GM04504 (cell line): ENCODE data around the gene TNFRSF14.
A peak's percentile ranks its signal among the peaks of the same experiment; 100 is the strongest.
"Not testable (repeated sequence)": the region's sequence is repeated elsewhere in the genome, so short reads cannot be mapped to it uniquely, and the experiment has no call there.

Source experiments
- DNase-seq: peaks from one replicate; pipeline ENCODE4 v3.0.0-alpha.2; 2012; ENCODE audit warnings: low read depth

The TNFRSF14 gene

GRCh38 chr1:2569060-2569459 is 12.9 kb downstream of the TNFRSF14 start:
- no peak for DNase-seq

DNA sequence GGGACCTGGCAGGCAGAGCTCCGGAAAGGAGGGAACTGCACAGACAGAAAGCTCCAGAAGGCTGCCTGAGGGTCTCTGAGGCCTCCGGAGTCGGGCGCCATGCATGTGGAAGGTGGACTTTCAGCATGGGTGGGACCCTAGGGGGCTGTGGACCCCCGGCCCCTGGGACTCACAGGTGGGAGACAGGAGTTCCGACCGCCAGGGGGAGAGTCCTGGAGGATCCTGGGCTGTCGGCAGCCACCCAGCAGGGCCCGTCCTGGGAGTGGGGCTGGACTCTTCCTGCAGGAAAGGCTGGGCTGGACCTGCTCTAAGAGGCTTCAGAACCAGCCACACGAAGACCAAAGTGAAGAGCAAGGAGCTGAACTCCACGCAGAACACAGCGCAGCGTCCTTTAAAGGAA is 13.5 kb downstream of the TNFRSF14 start:
- DNase-seq = not testable (repeated sequence)

GRCh38 chr1:2570332-2570731 is 14.2 kb downstream of the TNFRSF14 start:
- DNase-seq = no peak

- no peak for DNase-seq
Observed at GRCh38 chr1:2571348-2571747, 15.2 kb downstream of the TNFRSF14 start.

DNA sequence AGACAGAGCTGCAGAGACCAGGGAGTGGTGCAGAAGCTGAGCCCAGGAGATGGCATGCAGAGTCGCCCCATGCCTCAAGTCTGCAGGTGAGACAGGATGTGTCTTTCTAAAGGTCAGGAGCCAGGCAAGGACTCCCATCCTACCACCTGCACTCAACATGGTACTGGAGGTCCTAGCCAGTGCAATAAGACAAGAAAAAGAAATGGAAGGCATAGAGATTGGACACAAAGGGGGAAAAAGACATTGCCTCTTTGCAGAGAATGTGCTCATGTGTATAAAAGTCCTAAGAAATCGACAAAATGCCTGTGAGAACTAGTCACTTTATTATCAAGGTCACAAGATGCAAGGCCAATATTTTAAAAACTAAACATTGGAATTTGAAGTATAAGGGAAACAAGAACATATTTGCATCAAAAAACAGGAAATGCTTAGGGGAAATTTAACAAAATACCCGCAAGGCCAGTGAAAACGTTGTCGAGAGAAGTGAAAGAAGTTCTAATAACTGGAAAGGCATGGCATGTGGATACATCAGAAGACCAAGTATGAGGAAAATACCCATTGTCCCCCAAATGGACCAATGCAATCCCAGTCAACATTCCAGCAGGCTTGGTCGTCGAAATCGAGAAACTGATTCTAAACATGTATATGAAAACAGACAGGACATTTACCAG is 17.2 kb downstream of the TNFRSF14 start:
- no peak for DNase-seq

DNA sequence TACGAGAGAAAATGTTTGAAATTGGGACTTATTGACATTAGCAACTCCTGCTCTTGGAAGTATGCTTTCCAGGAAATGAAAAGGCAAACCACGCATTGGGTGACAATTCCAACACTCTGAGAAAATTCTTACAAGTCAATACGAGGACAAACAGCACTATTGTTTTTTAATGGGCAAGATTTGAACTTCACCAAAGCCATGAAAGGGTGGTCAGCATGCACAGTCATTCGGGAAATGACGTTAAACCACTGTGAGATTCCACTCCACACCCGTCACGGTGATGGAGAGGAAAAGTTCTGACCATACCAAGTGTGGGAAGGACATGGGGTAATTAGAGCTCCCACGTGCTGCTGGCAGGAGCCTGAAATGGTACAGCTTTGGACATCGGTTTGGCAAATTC is 18.2 kb downstream of the TNFRSF14 start:
- DNase-seq = no peak

DNA sequence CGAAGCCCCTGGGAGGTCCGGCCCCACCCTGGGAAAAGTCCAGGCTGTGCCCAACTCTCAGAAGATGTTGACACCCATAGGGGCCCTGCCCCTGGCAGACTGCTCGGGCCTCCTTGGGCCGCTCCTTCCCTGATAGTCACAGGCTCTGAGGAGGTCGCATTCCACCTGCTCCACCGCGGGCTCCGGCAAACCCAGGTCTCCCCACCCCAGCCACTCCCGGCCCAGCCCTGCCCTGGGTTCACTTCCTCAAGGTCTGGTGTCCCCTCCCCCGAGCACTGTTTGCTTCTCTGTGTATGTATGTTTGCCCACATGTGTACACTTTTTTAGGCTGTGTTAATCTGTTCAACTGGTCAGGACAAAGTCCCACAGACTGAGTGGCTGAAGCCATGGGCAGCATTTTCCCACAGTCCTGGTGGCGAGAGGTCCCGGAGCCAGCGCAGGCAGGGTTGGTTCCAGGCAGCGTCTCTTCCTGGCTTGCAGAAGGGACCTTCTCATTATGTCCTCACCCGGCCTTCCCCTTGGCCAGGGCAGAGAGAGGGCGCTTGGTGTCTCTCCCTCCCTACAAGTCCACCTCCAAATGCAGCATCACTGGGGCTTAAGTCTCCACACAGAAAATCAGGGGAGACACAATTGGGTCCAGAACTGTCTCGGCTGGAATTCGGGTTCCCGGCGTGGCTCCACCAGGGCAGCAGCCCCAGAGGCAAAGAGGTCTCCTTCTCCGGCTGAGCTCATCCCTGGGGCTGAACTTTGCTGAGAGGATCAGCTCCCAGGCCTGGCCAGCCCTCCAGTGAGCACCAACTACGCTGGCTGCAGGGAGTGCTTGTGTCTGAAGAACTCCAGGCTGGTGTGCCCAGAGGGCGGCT is 19.9 kb downstream of the TNFRSF14 start:
- DNase-seq = no peak

DNA sequence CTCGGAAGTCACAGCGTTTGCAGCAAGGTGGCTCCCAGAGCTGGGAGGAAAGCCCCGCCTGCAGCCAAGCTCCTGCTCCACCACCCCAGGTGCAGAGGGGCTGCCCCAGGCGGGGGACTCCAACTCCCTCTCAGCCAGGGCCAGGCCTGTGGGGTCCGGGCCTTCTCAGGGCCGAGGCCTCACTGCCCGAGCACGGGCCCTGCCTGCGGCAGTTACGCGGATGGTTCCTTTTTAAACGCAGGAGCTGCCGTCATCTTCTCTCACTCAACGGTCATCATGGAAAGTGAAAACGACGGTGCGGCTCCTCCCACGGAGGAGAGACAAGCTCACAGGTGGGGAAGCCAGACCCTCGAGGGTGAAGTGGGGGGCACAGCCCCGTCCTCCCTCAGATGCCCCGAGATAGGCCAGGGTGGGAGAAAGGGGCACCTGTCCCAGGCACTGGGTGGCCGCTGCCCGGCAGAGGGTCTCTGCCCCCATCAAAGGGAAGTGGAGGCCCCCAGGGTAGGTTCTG is 21.4 kb downstream of the TNFRSF14 start:
- DNase-seq = not testable (repeated sequence)

- DNase-seq = no peak
Observed at GRCh38 chr1:2578758-2579118, 22.6 kb downstream of the TNFRSF14 start.

DNA sequence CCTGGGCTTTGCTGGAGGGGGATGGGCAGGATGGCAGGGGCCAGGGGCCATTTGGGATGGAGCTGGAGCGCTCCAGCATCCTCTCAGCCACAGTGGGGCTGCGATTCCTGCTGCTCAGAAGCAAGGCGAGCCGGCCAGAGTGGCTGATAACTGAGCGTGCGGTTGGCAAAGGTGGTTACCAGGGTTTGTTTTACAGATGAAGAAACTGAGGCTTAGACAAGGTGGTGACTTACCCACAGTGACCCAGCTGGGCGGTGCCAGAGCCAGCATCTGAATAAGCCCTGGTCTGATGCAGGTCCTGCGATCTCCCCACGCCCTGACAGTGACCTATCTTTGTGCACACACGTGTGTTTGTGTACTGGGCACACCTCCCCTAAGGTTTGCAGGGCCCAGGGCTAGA is 24.5 kb downstream of the TNFRSF14 start:
- DNase-seq = no peak

DNA sequence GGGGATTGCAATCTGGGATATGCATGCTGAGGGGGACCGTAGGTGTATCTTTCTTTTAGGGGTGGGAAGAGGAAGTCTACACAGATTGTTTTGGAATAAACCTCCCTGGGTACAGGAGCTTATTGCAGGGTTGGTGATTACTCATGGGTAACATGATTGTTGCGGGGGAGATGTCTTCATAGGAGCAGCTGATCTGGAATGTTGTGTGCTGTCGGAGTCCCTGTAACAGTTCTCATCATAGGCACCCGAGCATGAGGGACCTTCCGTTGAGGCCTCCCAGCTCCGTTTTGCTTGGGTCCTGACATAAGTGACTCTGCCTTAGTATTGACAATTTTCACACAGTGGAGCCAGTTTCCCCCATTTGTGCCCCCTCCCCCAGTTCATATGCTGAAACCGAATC is 26.2 kb downstream of the TNFRSF14 start:
- no peak for DNase-seq

GRCh38 chr1:2583331-2583791 is 27.2 kb downstream of the TNFRSF14 start:
- no peak for DNase-seq

DNA sequence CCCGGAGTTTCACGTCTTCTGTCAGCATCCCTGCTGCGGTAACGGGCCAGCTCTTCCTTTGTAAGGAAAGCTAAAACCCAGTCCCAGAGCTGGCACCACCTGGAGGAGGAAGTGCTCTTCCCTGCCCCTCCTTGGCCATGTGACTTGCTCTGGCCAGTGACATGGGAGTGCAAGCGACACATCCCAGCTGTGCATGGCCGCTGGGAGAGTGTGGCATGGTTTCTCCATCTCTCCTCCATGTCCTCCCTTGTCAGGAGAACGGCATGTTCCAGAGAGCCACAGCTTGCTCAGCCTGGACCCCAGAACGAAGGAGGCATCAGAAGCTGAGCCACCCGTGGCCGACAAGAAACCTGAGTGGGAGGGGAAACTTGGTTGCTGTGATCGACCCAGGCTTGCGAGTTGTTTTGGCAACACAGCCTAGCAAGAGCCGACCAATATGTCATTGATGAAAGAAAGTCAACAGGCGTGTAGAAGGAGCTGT is 27.7 kb downstream of the TNFRSF14 start:
- DNase-seq = no peak

DNA sequence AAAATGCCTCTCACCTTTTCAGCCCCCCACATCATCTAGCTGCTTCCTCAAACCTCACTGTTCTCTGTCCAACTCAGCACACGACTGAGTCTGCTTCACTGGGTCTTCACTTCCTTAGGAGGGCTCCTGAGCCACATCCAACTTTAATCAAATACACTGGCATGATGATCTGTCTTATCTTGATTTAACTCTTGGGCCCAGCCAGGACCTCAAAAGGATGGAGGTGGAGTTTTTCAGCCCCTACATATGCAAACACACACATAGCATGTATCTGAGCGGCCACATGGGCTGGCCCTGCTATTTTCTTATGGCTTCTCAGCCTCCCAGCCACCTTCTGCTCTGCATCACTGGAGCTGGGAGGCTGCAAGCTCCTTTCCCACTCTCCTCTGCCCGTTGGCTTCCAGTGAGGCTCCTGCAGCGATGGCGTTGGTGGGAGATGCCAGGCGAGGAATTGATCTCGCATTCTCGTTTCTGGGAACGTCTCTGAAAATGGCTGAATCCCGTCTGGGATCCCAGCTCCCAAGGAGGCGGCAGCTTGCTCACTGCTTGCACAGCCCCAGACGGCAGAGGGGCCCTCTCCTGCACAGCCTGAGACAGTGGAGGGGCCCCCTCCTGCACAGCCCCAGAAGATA is 28.6 kb downstream of the TNFRSF14 start:
- DNase-seq = no peak

GRCh38 chr1:2585318-2586092 is 29.3 kb downstream of the TNFRSF14 start:
- peak; percentile 6 for DNase-seq

DNA sequence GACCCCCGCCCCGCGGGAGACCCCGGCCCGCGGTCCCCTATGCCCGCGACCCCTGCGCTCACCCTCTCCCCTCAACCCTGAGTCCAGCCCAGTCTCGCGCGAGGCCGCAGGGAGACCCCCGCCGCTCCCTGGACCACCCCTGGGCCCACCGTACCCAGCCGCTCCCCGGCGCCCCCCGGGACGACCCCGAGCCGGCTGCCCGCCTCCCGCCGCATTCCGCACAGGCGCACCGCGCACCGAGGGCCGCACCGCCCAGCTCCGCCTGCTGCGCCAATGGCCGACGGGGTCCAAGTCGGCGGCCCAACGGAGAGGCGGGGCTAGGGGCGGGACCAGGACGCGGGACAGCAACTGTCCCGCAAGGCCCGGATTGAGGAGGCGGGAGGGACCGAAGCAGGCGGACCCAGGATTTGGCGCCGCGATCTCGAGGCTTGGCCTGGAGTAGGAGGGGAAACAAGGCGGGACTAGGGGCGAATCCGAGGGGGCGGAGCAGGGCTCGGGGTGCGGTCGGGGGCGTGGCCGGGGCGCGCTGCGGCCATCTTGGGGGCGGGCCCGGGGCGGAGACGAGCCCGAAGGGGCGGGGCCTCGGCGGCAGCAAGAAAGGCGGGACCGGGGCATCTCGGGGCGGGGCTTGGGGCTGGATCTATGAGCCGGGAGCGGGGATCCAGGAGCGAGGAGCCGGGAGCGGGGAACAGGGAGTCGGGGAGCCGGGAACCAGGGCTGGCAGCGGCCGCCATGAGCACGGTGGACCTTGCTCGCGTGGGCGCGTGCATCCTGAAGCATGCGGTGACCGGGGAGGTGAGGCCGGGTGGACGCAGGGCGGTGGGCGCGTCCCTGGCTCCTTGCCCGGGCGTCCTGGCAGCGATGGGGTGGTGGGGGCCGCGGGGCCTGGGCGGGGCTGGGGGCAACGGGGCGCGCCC is 30.2 kb downstream of the TNFRSF14 start, which contains the start of gene PRXL2B:
Gene PRXL2B (plus strand): TSS at position 624 of the 917 bp plus-strand sequence. CDS start 109 bp downstream, at position 733.
- DNase-seq = peak; percentile 98

- DNase-seq = peak; percentile 1
Observed at GRCh38 chr1:2587071-2587859, 31.1 kb downstream of the TNFRSF14 start.

GRCh38 chr1:2587860-2588571 is 31.8 kb downstream of the TNFRSF14 start:
- DNase-seq = no peak
